T-helper 1 cell treated with Interleukin-12 subunit alpha and Interleukin-12 subunit beta and Interleukin-4 antibody, amounts not matched to agents 30 μg/mL and 1 μg/mL, for 36 hours (primary cell): ENCODE results near the gene SMC1B.
A peak's percentile ranks its signal among the peaks of the same experiment; 100 is the strongest.
"Not testable (repeated sequence)": the region's sequence is repeated elsewhere in the genome, so short reads cannot be mapped to it uniquely, and the experiment has no call there.

ENCODE experiments used
- H3K27ac Mint-ChIP-seq: one replicate; pipeline ENCODE4 v1.8.0; 2021; ENCODE audit warnings: mild to moderate bottlenecking, mixed read lengths
- H3K27me3 Mint-ChIP-seq: one replicate; pipeline ENCODE4 v1.8.0; 2021; ENCODE audit warnings: low read depth, mixed read lengths
- H3K36me3 Mint-ChIP-seq: one replicate; pipeline ENCODE4 v1.8.0; 2021; ENCODE audit warnings: low read depth, mixed read lengths
- H3K4me1 Mint-ChIP-seq: one replicate; pipeline ENCODE4 v1.8.0; 2021; ENCODE audit warnings: low read depth, mixed read lengths
- H3K4me3 Mint-ChIP-seq: one replicate; pipeline ENCODE4 v1.8.0; 2021; ENCODE audit warnings: mild to moderate bottlenecking, moderate library complexity, mixed read lengths
- H3K9me3 Mint-ChIP-seq: one replicate; pipeline ENCODE4 v1.8.0; 2021; ENCODE audit warnings: mixed read lengths

The SMC1B gene

GRCh38 chr22:45450101-45450785 is 36.8 kb upstream of the SMC1B start:
- Mint-ChIP-seq H3K27me3 (no peaks in the 10 kb centered on the region), H3K4me1 (no peaks in the 10 kb centered on the region), H3K36me3 (no peaks in the 10 kb centered on the region), H3K4me3 (no peak overlapping the region), H3K9me3 (no peaks in the 10 kb centered on the region), H3K27ac (no peak overlapping the region)

GRCh38 chr22:45449442-45449841 is 36.0 kb upstream of the SMC1B start:
- H3K4me3 Mint-ChIP-seq, H3K4me1 Mint-ChIP-seq, H3K9me3 Mint-ChIP-seq, H3K27ac Mint-ChIP-seq, H3K36me3 Mint-ChIP-seq, H3K27me3 Mint-ChIP-seq: not testable (repeated sequence)

- Mint-ChIP-seq H3K4me3 (no peak overlapping the region), H3K4me1 (no peaks in the 10 kb centered on the region), H3K9me3 (no peaks in the 10 kb centered on the region), H3K27ac (no peak overlapping the region), H3K27me3 (no peaks in the 10 kb centered on the region), H3K36me3 (no peaks in the 10 kb centered on the region)
Measured at GRCh38 chr22:45448431-45448830, 35.0 kb upstream of the SMC1B start.

GRCh38 chr22:45447596-45447995 is 34.2 kb upstream of the SMC1B start:
- H3K36me3 Mint-ChIP-seq, H3K27me3 Mint-ChIP-seq, H3K4me3 Mint-ChIP-seq, H3K9me3 Mint-ChIP-seq, H3K27ac Mint-ChIP-seq, H3K4me1 Mint-ChIP-seq: not testable (repeated sequence)

GRCh38 chr22:45446216-45446615 is 32.8 kb upstream of the SMC1B start:
- no peaks in the 10 kb centered on the region for H3K9me3 Mint-ChIP-seq
- no peak overlapping the region for H3K27ac Mint-ChIP-seq
- H3K4me1 Mint-ChIP-seq, result peaks cover 1% of the 10 kb centered on the region
- no peaks in the 10 kb centered on the region for H3K36me3 Mint-ChIP-seq
- H3K27me3 Mint-ChIP-seq, result peaks cover 2% of the 10 kb centered on the region
- H3K4me3 Mint-ChIP-seq, result no peak overlapping the region

GRCh38 chr22:45445031-45445710 is 31.8 kb upstream of the SMC1B start:
- no peak overlapping the region for H3K27ac Mint-ChIP-seq
- peaks cover 3% of the 10 kb centered on the region for H3K27me3 Mint-ChIP-seq

GRCh38 chr22:45444168-45444567 is 30.8 kb upstream of the SMC1B start:
- H3K27ac Mint-ChIP-seq, result no peak overlapping the region
- peaks cover 10% of the 10 kb centered on the region for H3K4me1 Mint-ChIP-seq
- no peak overlapping the region for H3K4me3 Mint-ChIP-seq
- peaks cover 3% of the 10 kb centered on the region for H3K27me3 Mint-ChIP-seq
- H3K9me3 Mint-ChIP-seq, result no peaks in the 10 kb centered on the region
- no peaks in the 10 kb centered on the region for H3K36me3 Mint-ChIP-seq

More at GRCh38 chr22:45445031-45445710, 31.8 kb upstream of the SMC1B start:
- no peaks in the 10 kb centered on the region for H3K36me3 Mint-ChIP-seq
- H3K4me3 Mint-ChIP-seq, result no peak overlapping the region
- peaks cover 10% of the 10 kb centered on the region for H3K4me1 Mint-ChIP-seq
- H3K9me3 Mint-ChIP-seq, result no peaks in the 10 kb centered on the region

GRCh38 chr22:45442116-45442515 is 28.7 kb upstream of the SMC1B start:
- no peak overlapping the region for H3K4me3 Mint-ChIP-seq
- no peak overlapping the region for H3K27ac Mint-ChIP-seq
- peaks cover 3% of the 10 kb centered on the region for H3K27me3 Mint-ChIP-seq
- peaks cover 10% of the 10 kb centered on the region for H3K4me1 Mint-ChIP-seq
- no peaks in the 10 kb centered on the region for H3K9me3 Mint-ChIP-seq
- H3K36me3 Mint-ChIP-seq, result no peaks in the 10 kb centered on the region

- Mint-ChIP-seq H3K36me3 (no peaks in the 10 kb centered on the region), H3K27ac (no peak overlapping the region), H3K27me3 (peaks cover 3% of the 10 kb centered on the region), H3K4me1 (peaks cover 10% of the 10 kb centered on the region), H3K9me3 (no peaks in the 10 kb centered on the region), H3K4me3 (peak overlapping the region; percentile 66)
Measured at GRCh38 chr22:45441138-45441537, 27.7 kb upstream of the SMC1B start.

GRCh38 chr22:45440688-45441087 is 27.3 kb upstream of the SMC1B start:
- H3K9me3 Mint-ChIP-seq, H3K36me3 Mint-ChIP-seq, H3K27ac Mint-ChIP-seq, H3K27me3 Mint-ChIP-seq: not testable (repeated sequence)
- H3K4me3 Mint-ChIP-seq, result peak overlapping the region; percentile 66
- H3K4me1 Mint-ChIP-seq, result peaks cover 12% of the 10 kb centered on the region

DNA sequence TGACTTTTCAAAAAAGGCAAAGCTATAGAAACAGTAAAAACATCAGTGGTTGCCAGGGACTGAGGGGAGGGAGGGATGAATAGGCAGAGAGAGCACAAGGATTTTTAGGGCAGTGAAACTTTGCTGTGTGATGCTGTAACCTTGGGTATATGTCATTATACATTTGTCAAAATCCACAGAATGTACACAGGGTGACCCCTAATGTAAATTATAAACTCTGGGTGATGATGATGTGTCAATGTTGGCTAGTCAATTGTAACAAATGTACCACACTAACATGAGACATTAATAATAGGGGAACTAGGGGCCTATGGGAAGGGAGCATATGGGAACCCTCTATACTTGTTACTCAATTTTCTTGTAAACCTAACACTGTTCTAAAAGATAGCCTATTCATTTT is 24.9 kb upstream of the SMC1B start:
- Mint-ChIP-seq H3K9me3 (no peaks in the 10 kb centered on the region), H3K27me3 (peaks cover 3% of the 10 kb centered on the region), H3K27ac (no peak overlapping the region), H3K4me1 (peaks cover 17% of the 10 kb centered on the region), H3K36me3 (no peaks in the 10 kb centered on the region), H3K4me3 (no peak overlapping the region)

GRCh38 chr22:45436871-45437517 is 23.6 kb upstream of the SMC1B start:
- H3K4me1 Mint-ChIP-seq, result peaks cover 17% of the 10 kb centered on the region
- not testable (repeated sequence) for H3K4me3 Mint-ChIP-seq, H3K27me3 Mint-ChIP-seq, H3K27ac Mint-ChIP-seq, H3K9me3 Mint-ChIP-seq, H3K36me3 Mint-ChIP-seq

DNA sequence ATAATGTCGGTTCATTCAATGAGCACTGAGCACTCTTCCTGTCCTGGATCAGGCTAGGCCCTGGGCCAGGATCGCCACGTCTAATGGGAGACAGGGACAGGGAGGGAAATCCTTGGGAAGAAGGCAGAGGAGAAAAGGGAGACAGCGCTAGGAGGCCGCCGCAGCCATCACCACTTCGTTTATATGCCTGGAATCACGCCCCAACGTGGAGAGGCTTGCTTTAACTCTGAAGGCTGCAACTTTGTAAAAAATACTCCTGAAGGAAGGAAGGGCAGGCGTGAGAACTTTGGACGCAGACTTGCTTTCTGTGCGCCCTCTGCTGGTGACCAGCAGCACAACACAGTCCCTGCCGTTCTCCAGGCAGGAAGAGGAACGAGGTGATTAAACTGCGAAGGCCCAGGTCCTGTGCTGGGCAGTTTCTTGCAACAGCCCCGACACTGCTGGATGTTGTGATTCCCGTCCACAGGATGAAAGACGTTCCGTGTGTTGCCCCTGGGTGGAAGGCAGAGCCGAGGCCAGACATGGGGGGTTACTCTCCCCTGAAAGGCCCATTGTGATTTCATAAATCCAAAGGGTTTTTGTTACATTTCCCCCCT is 22.2 kb upstream of the SMC1B start:
- H3K27ac Mint-ChIP-seq, result peak overlapping the region; percentile 31
- H3K4me3 Mint-ChIP-seq, result no peak overlapping the region
- peaks cover 10% of the 10 kb centered on the region for H3K4me1 Mint-ChIP-seq
- H3K27me3 Mint-ChIP-seq, result no peaks in the 10 kb centered on the region
- H3K9me3 Mint-ChIP-seq, result no peaks in the 10 kb centered on the region
- H3K36me3 Mint-ChIP-seq, result no peaks in the 10 kb centered on the region

- Mint-ChIP-seq H3K9me3 (no peaks in the 10 kb centered on the region), H3K27ac (no peak overlapping the region), H3K4me1 (peaks cover 7% of the 10 kb centered on the region), H3K27me3 (no peaks in the 10 kb centered on the region), H3K4me3 (no peak overlapping the region), H3K36me3 (no peaks in the 10 kb centered on the region)
Measured at GRCh38 chr22:45434981-45435380, 21.6 kb upstream of the SMC1B start.

DNA sequence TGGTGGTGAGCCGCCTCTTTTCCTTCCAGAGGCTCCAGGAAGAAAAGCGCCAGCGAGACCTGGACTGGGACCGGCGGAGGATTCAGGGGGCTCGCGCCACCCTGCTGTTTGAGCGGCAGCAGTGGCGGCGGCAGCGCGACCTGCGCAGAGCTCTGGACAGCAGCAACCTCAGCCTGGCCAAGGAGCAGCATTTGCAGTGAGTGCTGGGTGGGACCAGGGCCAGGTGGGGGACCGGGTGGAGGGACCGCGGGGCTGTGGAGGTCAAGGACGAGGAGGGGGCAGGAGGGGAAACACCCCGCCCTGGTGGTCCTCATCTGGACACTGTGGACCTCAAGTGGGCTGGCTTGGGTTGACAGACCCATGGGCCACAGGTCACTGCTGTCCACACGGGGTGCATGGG is 17.5 kb upstream of the SMC1B start:
- no peak overlapping the region for H3K4me3 Mint-ChIP-seq
- H3K27me3 Mint-ChIP-seq, result no peaks in the 10 kb centered on the region
- no peak overlapping the region for H3K27ac Mint-ChIP-seq
- H3K9me3 Mint-ChIP-seq, result peaks cover 8% of the 10 kb centered on the region
- H3K36me3 Mint-ChIP-seq, result peaks cover 3% of the 10 kb centered on the region
- peaks cover 9% of the 10 kb centered on the region for H3K4me1 Mint-ChIP-seq
